ENCODE measurements around the gene ZFY. TPM values are rescaled to one million over a fixed set of nuclear protein-coding genes. Genes with fewer than 3 reads are reported as not detected.

The ZFY gene
- 5.6 TPM for polyA plus RNA-seq (2013, experiment 1 of 2; ENCODE audit: insufficient read length)
- 5.6 TPM for polyA plus RNA-seq (2013, experiment 2 of 2; ENCODE audit: insufficient read length)

DNA sequence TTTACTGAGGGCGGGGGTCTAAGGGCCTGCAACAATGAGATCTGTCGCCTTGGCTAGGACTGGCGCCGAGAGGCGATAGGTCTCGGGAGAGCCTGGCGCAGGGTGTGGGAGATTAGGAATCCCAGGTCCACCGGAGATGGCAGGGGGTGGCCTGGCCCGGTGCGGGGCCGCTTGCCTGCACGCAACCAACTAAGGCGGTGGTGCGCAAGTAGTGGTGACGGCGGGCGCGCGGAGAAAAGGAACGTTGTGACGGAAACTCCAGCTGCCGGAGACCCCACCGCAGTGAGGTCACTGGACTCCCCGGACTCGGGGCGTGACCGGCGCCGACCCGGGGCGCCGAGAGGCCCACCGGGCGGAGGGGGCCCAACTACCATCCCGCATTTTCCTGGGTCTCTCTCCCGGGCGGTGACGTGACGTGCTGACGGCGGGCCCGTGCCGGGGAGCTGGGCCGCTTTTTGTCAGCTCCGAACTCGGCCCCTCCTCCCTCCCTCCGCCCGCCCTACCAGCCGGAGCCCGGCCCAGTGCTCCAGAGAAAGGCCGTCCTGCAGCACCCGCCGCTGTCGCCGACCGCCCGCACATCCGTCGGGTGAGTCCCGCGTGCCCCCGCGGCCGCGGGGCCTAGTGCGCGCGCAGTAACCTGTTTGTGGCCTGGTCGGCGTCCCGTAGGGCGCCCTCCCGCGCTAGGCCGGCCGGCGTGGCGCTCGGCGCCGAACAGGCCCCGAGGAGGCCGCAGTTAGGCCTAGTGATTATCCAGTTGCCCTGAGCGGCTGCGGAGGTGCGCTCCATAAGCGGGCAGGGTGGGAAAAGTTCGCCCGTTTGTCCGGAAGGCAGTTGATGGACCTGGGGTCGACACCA, at the start of gene ZFY:
Gene ZFY (plus strand): TSS at position 521 of the 855 bp plus-strand sequence. CDS start 18,556 bp downstream, outside the sequence.
- peak; percentile 56 for DNase-seq

DNA sequence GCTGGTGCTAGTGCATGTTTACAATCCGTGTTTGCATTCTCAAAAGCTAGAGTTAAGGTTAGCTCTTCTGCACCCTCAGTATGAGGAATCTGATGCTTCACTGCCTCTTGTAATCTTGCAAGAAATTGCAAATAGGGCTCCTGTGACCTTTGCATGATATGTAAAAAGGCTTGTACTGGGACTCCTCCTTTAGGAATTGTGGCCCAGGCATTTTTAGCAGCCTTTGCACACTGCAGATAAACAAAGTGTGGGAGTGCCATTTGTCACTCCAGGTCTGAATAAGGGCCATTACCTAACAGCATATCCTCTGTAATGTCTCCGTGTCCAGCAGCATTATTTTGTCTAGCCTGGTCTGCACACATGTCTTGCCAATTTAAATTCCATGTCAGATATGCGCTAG, 49.3 kb upstream of the ZFY start:
- DNase-seq: peak; percentile 11

DNA sequence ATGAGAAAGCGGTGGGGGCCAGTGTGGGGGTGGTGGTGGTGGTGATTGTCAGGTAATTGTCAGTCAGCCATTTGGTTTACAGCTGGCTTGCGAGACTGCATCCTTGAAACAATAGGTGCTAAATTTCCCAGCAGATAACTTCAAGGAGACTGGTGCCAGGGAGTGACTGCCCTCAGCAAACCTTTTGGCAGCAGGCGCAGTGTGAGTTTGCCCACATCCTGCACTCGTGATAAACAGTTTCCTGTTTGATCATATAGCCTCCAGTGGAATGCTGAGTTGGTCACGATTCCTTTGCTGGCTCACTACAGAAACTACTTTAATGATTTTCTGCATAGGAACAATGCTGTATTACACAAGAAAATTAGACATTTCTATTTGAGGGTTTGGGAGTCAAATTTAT, 47.8 kb upstream of the ZFY start:
- peak; percentile 71 for DNase-seq

DNA sequence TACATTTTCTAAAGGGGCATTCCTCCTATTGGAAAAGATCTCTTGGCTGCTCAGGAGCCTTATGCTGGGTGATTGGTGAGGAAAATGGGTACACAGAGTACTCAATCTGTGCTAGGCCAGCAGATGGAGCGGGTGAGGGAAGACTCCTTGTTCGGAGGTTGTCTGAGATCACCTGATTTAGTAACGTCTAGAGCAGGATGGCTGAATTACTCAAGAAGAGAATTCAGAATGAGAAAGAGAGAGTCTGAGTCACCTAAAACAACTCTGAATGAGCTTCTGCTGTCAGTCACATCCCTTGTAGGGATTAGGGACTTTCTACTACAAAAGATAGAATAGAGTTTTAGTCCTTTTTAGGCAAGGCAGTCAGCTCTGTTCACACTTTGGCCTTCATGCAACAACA, 47.2 kb upstream of the ZFY start:
- DNase-seq: peak; percentile 57

DNA sequence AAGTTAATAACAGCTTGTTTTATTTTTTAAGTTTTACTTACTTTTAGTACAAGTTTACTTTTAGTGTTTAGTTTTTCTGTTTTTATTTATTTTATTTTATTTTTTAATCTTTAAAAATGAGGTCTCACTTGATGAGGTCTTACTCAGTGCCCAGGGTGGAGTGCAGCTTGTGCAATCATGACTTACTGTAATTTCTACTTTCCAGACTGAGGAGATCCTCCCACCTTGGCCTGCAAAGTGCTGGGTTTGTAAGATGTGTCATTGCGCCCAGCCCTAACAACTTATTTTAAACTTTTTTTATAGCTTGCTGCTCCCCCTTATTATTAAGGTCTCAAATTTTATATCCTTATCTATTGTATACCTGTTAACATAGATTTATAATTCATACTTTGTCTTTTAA, 41.7 kb upstream of the ZFY start:
- no peak for DNase-seq

DNA sequence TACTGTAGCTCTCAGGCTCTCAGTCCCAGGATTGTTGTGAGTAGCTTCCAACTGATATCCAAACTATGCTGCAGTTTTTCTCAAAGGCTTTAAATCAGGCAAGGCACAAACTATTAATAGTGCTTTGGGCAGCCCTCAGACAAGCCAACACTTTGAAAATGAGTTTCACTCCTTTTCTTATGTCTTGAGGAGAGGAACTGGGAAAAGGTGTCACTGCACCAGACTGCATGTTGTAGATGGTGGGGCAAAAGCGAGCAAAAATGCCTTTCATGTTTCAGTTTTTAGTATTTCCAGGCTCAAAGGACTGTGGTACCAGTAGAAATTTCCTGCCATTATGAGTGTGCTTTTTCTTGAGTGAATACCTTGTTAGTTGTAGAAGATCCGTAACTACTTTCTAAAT, 39.1 kb upstream of the ZFY start:
- DNase-seq: no peak

DNA sequence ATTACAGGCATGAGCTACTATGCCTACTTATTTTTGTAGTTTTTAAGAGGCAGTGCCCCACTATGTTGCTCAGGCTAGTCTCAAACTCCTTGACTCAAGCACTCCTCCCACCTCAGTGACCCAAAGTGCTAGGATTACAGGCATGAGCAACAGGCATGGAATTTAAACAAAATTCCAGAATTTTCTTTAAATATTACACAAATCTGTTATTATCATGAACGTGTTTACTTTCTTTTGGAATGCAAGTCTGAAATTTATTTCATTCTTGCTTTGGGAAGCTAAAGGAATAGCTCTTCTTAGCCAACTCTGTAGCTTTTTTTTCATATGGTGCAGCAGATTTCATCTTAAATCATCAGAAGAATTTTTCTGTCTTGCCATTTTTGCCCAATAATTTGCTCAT, 27.8 kb upstream of the ZFY start:
- peak; percentile 64 for DNase-seq

DNA sequence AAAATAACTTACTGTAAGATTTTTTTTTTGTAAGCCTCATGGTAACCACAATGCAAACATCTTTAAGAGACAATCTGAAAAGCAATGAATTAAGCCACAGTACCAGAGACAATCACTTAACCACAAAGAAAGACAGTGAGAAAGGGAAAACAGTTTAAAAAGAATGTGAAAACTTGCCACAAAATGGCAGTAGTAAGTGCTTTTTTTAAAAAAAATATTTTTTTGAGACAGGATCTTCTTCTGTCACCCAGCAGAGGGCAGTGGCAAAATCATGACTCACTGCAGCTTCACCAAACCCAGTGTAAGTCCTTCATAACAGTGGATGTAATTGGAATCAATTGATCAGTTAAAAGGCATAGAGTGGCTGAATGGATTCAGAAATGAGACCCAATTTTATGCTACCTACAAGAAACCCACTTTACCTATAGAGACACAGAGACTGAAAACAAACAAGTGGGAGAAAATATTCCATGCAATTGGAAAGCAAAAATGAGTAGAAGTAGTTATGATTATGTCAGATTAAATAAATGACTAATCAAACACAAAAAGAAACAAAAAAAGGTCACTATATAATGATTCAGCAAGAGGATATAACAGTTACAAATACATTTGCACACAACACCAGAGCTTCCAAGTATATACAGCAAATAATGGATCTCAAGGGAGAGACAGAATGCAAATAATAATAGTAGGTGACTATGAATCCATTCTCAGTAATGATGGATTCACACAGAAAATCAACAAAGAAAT, 21.9 kb upstream of the ZFY start:
- peak; percentile 49 for DNase-seq

DNA sequence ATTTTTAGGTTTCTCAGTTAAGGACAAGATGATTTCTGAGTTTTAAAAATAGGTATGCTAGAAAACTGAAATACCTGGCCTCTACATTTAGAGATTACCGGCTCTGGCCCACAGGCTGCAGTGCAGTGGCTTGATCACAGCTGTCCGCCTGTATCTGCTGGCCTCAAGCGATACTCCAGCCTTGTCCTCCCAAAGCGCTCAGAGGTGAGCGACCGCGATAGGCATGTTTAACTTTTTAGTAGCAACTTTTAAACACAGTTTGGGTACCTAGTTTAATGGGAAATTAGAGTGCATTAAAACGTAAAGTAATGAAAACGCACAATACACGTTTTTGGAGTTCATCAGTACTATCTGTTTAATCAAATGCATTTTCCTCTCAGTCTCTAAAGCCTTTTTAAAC, 1.1 kb upstream of the ZFY start:
- DNase-seq: peak; percentile 6

DNA sequence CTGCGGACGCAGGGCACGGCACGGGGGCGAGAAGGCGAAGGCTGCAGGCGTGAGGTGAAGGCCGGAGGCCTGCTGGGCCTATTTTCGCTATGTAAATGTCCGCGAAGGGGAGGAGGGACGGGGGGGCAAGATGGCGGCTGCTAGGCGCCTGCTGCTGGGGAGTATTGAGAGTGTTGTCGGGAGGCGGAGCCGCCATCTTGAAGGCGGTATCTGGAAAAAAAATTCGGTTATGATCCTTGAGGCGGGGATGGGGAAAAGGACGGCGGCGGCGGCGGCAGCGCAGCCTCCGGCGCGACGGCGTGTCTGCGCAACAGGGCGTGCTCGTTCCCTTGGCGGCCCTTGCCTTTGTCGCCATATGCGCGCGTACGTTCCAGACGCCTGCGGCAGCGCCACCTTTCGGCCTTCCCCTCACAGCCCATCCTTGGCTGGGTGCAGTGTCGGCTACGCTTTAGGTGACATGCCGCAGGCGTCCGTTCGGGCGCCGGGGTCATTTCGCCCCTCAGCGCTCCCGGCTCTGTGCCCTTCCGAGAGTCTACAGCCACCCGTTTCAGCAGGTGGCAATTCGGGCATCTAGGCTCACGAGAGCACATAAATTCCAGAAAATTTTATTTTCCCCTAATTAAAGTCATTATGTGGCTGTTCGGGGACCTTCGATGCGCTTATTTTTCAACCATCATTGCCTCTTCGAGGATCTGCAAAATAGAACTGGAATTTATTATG, 695 bp downstream of the ZFY start:
- DNase-seq: peak; percentile 92

DNA sequence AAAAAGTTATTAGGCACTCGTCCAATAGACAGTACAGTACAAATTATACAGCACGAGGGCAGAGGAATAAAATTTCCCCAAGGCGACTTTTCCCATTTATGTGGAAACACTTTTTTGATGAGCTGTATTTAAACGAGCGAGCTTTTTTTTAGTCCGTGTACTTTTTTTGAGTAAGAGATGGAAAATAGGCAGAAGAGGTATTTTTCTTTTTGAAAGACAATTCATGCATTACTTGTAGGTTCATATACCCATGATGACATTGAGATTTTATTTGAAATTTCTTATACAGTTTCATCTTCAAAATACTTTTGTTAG, 1.2 kb downstream of the ZFY start:
- no peak for DNase-seq

DNA sequence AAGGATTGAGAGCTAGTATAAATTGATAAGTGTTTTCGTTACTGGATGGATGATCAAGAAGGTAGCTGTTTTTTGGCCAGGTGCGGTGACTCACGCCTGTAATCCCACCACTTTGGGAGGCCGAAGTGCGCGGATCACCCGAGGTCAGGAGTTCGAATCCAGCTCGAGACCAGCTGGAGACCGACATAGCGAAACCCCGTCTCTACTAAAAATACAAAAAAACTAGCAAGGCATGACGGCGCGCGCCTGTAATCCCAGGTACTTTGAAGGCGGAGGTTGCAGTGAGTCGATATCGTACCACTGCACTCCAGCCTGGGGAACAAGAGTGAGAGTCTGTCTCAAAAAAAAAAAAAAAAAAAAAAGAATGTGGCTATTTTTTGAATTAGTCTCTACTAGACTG, 2.0 kb downstream of the ZFY start:
- no peak for DNase-seq

DNA sequence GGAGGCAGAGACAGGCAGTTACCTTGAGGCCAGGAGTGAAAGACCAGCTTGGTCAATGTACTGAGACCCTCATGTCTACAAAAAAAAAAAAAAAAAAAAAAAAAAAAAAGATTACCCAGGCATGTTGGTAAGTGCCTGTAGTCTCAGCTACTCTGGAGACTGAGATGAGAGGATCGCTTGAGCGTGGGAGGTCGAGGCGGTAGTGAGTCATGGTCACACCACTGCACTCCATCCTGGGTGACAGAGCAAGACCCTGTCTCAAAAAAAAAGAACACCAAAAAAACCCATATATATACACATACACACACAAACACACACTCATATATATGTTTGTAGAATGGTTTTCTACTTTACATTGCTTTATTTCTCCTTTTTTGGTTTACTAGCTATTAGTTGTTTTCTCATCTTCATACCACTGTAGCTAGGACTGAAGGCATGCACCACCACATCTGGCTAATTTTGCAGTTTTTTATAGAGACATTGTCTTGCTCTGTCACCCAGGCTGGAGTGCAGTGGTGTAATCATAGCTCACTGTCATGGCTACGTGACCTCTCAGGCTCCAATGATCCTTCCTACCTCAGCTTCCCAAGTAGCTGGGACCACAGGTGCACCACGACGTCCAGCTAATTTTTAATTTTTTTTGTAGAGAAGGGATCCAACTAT, 14.5 kb downstream of the ZFY start:
- no peak for DNase-seq

DNA sequence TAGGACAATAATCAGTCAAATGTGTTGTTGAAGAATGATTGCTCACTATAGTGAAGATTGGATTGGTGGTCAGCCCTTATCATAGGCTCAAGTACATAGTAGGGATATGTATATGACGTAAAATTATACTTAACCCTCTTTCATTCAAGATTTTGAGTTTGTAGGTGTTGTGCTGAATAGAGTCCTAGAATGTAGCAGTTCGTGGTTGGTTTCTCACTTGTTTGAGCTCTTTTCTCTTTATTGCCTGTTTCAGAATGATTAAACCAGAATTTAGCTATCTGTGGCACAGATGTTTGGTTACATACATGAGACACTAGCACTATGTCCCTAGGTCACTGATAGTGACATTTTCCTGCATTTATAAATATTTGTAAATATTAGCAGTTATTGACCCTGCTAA, 15.5 kb downstream of the ZFY start:
- no peak for DNase-seq

DNA sequence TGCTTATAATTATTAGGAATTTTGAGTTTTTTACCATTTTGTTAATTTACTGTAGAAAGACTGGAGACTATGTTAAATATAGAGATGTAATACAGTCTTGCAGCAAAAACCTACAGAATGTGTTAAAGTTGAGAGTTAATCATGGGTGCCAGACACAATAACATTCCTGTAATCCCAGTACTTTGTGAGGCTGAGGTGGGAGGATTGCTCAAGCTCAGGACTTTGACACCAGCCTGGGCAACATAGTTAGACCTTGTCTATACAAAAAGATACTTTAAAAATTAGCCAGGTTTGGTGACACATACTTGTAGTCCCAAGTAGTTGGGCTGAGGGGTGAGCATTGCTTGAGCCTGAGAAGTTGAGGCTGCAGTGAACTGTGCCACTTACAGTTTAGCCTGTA, 17.7 kb downstream of the ZFY start:
- DNase-seq: no peak

DNA sequence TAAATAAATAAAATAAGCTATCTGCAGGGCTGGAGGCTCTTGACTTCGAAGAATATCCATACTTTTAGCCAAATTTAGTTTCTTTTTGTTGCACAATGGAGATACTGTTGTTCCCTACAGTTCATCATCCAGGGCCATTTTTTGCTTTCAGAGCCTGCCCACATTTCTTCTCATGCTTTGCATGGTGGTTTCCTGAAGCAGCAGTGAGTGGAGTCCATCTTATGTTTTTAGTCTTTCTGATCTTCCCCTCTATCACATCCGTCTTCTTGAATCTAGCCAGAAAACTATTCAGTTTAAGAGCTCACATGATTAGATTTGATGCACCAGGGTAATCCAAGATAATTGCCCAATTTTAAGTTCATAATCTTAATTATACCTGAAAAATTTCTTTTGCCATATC, 19.6 kb downstream of the ZFY start:
- DNase-seq: no peak

DNA sequence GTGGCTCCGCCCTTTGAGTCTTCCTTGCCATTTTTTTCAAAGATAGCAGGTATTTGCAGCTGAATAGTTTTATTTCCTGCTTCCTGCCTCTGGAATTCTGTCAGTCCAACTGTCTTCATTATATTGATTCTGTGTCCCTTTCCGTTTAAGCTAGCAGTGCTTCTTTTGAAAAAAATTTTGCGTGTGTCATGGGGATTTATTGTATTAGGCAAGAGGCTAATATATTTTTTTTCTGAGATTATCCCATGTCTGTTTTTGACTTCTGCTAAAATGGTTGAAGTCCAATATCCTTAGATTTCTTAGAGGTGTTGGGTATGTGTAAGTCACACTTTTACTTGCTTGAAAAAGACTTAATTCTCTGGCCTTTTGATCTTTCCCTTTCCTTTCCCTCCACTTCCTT, 20.4 kb downstream of the ZFY start:
- no peak for DNase-seq

DNA sequence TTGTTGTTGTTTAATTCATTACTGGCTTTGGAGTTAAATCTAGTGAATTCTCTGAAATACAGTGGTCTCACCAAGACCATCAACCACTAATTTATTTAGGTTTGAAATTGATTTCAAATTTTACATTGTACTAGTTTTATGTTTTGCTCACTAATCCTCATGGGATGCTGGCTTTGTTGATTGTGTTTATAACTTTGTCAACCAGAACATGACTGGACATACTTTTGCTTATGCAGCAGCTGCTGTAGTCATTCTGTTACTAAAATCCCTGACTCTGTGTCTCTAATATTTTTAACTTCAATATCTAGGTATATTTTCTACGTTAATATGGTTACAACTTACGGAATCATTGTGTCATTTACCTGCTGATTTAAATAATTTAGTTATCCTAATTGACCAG, 26.9 kb downstream of the ZFY start:
- no peak for DNase-seq

DNA sequence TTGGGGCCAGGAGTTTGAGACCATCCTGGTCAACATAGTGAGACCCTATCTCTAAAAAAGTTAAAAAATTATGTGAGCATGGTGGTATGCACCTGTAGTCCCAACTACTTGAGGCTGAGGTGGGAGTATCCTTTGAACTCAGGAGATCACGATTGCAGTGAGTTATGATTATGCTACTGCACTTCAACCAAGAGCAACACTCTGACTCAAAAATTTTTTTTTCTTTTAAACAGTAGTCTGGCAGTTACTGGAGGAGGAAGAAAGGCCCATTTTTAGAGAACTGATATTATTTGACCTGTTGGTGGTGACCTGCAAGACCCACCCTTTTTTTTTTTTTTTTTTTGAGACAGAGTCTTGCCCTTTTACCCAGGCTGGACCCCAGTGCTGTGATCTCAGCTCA, 29.6 kb downstream of the ZFY start:
- DNase-seq: no peak

DNA sequence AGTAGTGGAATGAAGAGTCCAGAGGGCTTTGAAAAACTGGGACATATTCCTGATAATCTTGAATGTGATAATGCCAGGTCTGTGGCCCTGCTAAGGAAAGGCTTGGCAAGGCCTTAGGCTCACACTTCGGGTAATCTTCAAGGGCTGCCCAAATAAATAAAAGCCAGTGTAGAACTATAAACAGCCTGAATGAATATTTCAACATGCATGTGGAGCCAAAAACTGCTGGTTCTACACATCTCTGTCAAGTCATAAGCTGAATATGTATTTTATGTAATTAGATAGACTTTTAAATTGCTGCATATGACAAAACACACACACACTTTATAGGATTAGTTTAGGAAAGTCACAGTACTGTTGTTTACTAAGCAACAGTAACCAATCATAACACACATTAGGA, 30.4 kb downstream of the ZFY start:
- no peak for DNase-seq

DNA sequence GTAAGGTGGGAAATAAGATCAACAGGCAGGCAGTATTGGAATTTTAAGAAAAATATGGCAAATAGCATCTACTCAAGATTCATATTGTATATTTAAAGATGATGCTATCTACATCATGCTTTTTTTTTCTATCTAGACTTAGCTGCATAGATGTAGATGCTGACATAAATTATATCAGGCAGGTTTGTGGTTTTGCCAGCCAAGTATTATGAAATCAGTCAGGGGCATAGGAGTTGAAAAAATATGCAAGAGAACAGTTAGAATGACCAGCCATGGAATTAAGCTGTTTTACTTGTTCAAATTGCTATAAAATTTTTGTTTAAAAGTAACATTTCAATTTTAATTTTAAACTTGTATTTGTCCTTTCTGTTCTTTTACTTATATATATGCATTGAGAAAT, 34.4 kb downstream of the ZFY start:
- DNase-seq: peak; percentile 2

DNA sequence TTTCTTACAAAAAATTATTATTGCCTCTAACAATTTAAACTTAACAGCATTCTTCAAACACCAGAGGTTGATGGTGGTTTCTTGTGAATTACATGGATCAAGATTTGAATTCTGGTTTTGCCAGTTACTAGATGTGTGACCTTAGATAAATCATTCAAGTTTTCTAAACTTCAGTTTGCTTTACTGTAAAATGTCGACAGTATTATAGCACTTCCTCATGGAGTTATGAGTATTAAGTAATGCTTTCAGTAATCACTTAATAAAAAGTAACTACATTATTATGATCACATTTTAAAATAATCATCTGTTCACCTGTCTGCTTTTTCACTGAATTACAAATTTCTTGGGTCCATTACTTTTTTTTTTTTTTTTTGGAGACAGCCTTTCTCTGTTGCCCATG, 37.5 kb downstream of the ZFY start:
- no peak for DNase-seq

Measured in fibroblast of skin of abdomen (primary cell).